Fibroblast of lung (primary cell): ENCODE data around the gene PGC. TPM values are rescaled to one million over a fixed set of nuclear protein-coding genes. Genes with fewer than 3 reads are reported as not detected.

Experiments
- DNase-seq, 2 donors: peaks; one replicate each; pipeline versions ENCODE4 v3.0.0 to v3.0.0-alpha.2; 2010; ENCODE audit warnings: low read depth in 2 of 2
- H2AFZ ChIP-seq: 2 replicates; pipeline ENCODE4 v1.5.1; 2012; ENCODE audit warnings: low read length, control low read depth, inconsistent platforms
- H3K27ac ChIP-seq: 2 replicates; pipeline ENCODE4 v1.5.1; 2011; ENCODE audit warnings: low read length, control low read depth; ENCODE audit not compliant: insufficient read depth
- H3K27me3 ChIP-seq: 2 replicates; pipeline ENCODE4 v1.5.1; 2011; ENCODE audit warnings: mild to moderate bottlenecking, low read length; ENCODE audit not compliant: control insufficient read depth, insufficient read depth
- H3K36me3 ChIP-seq: 2 replicates; pipeline ENCODE4 v1.5.1; 2011; ENCODE audit warnings: low read length; ENCODE audit not compliant: control insufficient read depth, insufficient read depth
- H3K4me1 ChIP-seq: 2 replicates; pipeline ENCODE4 v1.5.1; 2011; ENCODE audit warnings: low read length; ENCODE audit not compliant: control insufficient read depth, insufficient read depth; ENCODE audit errors: extremely low read depth
- H3K4me2 ChIP-seq: 2 replicates; pipeline ENCODE4 v1.5.1; 2011; ENCODE audit warnings: low read length, control low read depth; ENCODE audit not compliant: insufficient read depth; ENCODE audit errors: extremely low read depth
- H3K4me3 ChIP-seq, 4 experiments: fragments of 200-600 bp in 1 of 4; sonication (generic) in 1 of 4; replicated peaks in 1 of 4; 2 replicates each; pipeline ENCODE4 v1.5.1; 2011 to 2016; ENCODE audit warnings: low read length in 4 of 4, low read depth in 3 of 4, mild to moderate bottlenecking in 3 of 4, control low read depth in 2 of 4, inconsistent platforms in 1 of 4, mixed read lengths in 1 of 4; ENCODE audit not compliant: insufficient read depth in 1 of 4; ENCODE audit errors: control extremely low read depth in 1 of 4
- H3K79me2 ChIP-seq: 2 replicates; pipeline ENCODE4 v1.5.1; 2012; ENCODE audit warnings: mild to moderate bottlenecking, low read length, inconsistent platforms; ENCODE audit not compliant: control insufficient read depth, insufficient read depth
- H3K9ac ChIP-seq: 2 replicates; pipeline ENCODE4 v1.5.1; 2011; ENCODE audit warnings: mild to moderate bottlenecking, low read length, control low read depth; ENCODE audit not compliant: insufficient read depth
- H3K9me3 ChIP-seq: 2 replicates; pipeline ENCODE4 v1.5.1; 2012; ENCODE audit warnings: low read depth, low read length; ENCODE audit not compliant: control insufficient read depth, insufficient read depth
- H4K20me1 ChIP-seq: 2 replicates; pipeline ENCODE4 v1.5.1; 2011; ENCODE audit warnings: low read length; ENCODE audit not compliant: control insufficient read depth, insufficient read depth; ENCODE audit errors: extremely low read depth
- CTCF ChIP-seq, 2 donors: IDR thresholded peaks in 1 of 2; conservative IDR thresholded peaks in 1 of 2; 1 replicate in 1 of 2; 2 replicates in 1 of 2; pipeline ENCODE4 v1.5.1; 2011 to 2012; ENCODE audit warnings: low read length in 2 of 2, control low read depth in 1 of 2, inconsistent platforms in 1 of 2, low read depth in 1 of 2, mild to moderate bottlenecking in 1 of 2
- EZH2 ChIP-seq: IDR thresholded peaks from 2 replicates; pipeline ENCODE4 v1.5.1; 2012; ENCODE audit warnings: low read length, control low read depth, mild to moderate bottlenecking; ENCODE audit errors: missing control alignments
- polyA plus RNA-seq, 2 donors: library from polyadenylated mRNA; depleted of rRNA in 1 of 2; stranded (reverse) in 1 of 2; unstranded in 1 of 2; fragments of >200 nt; gene quantifications; 2 replicates each; pipeline ENCODE4 v1.2.1, GENCODE V29; 2011 to 2012; ENCODE audit warnings: missing spikeins in 1 of 2
- total RNA-seq: library from RNA; depleted of rRNA; stranded (reverse); fragments of >200 nt; gene quantifications from 2 replicates; pipeline ENCODE4 v1.2.1, GENCODE V29; 2014

Gene PGC
- total and polyA plus RNA-seq, 2 donors (not counting 1 experiment from before 2014, with no cell fraction given) = not detected

- Histone ChIP-seq H3K27ac (peak overlapping the region; percentile 38), H3K4me2 (peak overlapping the region; percentile 75), H3K27me3 (no peaks in the 10 kb centered on the region), H3K9ac (peak overlapping the region; percentile 16), H3K4me3 (peak overlapping the region; percentile 56 to 74 (median 64)), H3K4me1 (peaks cover 3% of the 10 kb centered on the region), H2AFZ (peak overlapping the region; percentile 88), H3K79me2 (no peaks in the 10 kb centered on the region), H3K9me3 (no peaks in the 10 kb centered on the region), H4K20me1 (no peaks in the 10 kb centered on the region), H3K36me3 (no peaks in the 10 kb centered on the region)
- TF ChIP-seq CTCF (conservative IDR thresholded peaks at IDR 0.05 in 1 of 2, IDR thresholded peaks at IDR 0.05 in 1 of 2; ENCODE audit: low read depth in 1 of 2, low read length in 2 of 2) (no peak), EZH2 (no peak)
- DNase-seq = peak; percentile 58 to 67
These were observed 13.2 kb downstream of the PGC start for GRCh38 chr6:41733707-41734665.

GRCh38 chr6:41733360-41733706 lies 13.9 kb downstream of the PGC start:
- Histone ChIP-seq H3K4me2 (peak overlapping the region; percentile 75), H3K79me2 (no peaks in the 10 kb centered on the region), H3K36me3 (no peaks in the 10 kb centered on the region), H2AFZ (peak overlapping the region; percentile 88), H3K9me3 (no peaks in the 10 kb centered on the region), H3K27me3 (no peaks in the 10 kb centered on the region), H3K4me3 (peak overlapping the region in 3 of 4 experiments; percentile 52 to 74 (median 62)), H3K9ac (no peak overlapping the region), H3K27ac (no peak overlapping the region), H3K4me1 (peaks cover 3% of the 10 kb centered on the region), H4K20me1 (no peaks in the 10 kb centered on the region)
- TF ChIP-seq EZH2 (no peak), CTCF (conservative IDR thresholded peaks at IDR 0.05 in 1 of 2, IDR thresholded peaks at IDR 0.05 in 1 of 2; ENCODE audit: low read depth in 1 of 2, low read length in 2 of 2) (no peak)
- no peak for DNase-seq

GRCh38 chr6:41732591-41733359 lies 14.4 kb downstream of the PGC start:
- TF ChIP-seq CTCF (conservative IDR thresholded peaks at IDR 0.05 in 1 of 2, IDR thresholded peaks at IDR 0.05 in 1 of 2; ENCODE audit: low read depth in 1 of 2, low read length in 2 of 2) (no peak), EZH2 (no peak)
- no peaks in the 10 kb centered on the region for H3K36me3 ChIP-seq
- H3K4me1 ChIP-seq = peaks cover 3% of the 10 kb centered on the region
- no peaks in the 10 kb centered on the region for H3K9me3 ChIP-seq
- peak overlapping the region in 1 of 4 experiments; percentile 74 for H3K4me3 ChIP-seq
- H3K4me2 ChIP-seq = no peak overlapping the region
- H3K79me2 ChIP-seq = no peaks in the 10 kb centered on the region
- H4K20me1 ChIP-seq = no peaks in the 10 kb centered on the region
- no peak overlapping the region for H2AFZ ChIP-seq
- no peaks in the 10 kb centered on the region for H3K27me3 ChIP-seq
- no peak overlapping the region for H3K27ac ChIP-seq
- DNase-seq = no peak
- no peak overlapping the region for H3K9ac ChIP-seq
